Measurements from ENCODE around the gene APOF. TPM values are rescaled to one million over a fixed set of nuclear protein-coding genes. Genes with fewer than 3 reads are reported as not detected.

APOF gene
- total and polyA plus RNA-seq, 9 of the 15 experiments (the other 6 are each of a cell fraction or from before 2014, with no cell fraction given): 0.09 to 0.15 (median 0.12) TPM; not detected in 5

DNA sequence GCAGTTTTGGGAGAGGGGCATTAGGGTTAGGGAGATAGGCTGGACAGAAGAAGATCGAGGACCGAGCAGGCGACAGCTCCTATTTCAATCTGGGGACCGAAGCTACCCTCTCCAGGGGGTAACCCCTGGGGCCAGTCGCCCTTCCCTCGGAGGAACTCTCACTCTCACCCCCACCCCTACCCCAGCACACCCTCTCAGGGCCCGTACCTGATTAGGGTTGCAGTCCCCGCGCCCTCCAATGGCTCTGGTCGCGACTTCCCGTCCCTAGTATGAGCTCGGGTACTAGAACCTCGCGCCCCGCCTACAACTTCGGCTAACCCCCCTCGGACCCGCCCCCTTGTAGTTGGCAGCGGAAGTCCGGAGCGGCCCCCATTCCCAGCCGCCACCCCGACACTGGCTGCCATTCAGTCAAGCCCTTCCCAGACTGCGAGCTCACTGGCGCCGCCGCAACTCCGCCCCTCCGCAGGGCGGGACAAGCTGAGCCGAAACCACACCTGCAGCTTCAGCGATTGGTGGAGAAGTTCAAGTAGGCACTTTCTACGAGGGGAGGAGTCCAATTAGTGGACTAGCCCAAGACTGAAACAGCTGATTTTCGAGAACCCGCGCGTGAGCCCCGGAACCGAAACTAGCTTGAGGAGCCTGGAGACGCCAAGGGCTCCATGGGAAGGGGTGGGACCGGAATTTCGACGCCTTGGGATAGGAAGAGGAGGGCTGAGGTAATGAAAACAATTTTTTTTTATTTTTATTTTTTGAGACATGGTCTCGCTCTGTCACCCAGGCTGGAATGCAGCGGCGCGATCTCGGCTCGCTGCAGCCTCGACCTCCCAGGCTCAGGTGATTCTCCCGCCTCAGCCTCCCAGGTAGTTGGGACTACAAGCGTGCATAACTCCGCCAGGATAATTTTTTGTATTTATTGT is 2.5 kb downstream of the APOF start, which contains the start of gene STAT2 (continued):
- TF ChIP-seq MNT (conservative IDR thresholded peaks at IDR 0.05): peak; percentile 81 to 88
- TF ChIP-seq MED1 (CRISPR knock-in tag; IDR thresholded peaks at IDR 0.05; ENCODE audit: borderline replicate concordance): no peak
- peak in 1 of 2 experiments; percentile 25; a peak in 1 of 4 replicates for TF ChIP-seq ZNF639 (CRISPR knock-in tag; conservative IDR thresholded peaks at IDR 0.05 in 1 of 2, IDR thresholded peaks at IDR 0.05 in 1 of 2)
- TF ChIP-seq, protein P1, sequence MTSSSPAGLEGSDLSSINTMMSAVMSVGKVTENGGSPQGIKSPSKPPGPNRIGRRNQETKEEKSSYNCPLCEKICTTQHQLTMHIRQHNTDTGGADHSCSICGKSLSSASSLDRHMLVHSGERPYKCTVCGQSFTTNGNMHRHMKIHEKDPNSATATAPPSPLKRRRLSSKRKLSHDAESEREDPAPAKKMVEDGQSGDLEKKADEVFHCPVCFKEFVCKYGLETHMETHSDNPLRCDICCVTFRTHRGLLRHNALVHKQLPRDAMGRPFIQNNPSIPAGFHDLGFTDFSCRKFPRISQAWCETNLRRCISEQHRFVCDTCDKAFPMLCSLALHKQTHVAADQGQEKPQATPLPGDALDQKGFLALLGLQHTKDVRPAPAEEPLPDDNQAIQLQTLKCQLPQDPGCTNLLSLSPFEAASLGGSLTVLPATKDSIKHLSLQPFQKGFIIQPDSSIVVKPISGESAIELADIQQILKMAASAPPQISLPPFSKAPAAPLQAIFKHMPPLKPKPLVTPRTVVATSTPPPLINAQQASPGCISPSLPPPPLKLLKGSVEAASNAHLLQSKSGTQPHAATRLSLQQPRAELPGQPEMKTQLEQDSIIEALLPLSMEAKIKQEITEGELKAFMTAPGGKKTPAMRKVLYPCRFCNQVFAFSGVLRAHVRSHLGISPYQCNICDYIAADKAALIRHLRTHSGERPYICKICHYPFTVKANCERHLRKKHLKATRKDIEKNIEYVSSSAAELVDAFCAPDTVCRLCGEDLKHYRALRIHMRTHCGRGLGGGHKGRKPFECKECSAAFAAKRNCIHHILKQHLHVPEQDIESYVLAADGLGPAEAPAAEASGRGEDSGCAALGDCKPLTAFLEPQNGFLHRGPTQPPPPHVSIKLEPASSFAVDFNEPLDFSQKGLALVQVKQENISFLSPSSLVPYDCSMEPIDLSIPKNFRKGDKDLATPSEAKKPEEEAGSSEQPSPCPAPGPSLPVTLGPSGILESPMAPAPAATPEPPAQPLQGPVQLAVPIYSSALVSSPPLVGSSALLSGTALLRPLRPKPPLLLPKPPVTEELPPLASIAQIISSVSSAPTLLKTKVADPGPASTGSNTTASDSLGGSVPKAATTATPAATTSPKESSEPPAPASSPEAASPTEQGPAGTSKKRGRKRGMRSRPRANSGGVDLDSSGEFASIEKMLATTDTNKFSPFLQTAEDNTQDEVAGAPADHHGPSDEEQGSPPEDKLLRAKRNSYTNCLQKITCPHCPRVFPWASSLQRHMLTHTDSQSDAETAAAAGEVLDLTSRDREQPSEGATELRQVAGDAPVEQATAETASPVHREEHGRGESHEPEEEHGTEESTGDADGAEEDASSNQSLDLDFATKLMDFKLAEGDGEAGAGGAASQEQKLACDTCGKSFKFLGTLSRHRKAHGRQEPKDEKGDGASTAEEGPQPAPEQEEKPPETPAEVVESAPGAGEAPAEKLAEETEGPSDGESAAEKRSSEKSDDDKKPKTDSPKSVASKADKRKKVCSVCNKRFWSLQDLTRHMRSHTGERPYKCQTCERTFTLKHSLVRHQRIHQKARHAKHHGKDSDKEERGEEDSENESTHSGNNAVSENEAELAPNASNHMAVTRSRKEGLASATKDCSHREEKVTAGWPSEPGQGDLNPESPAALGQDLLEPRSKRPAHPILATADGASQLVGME (CRISPR knock-in tag; IDR thresholded peaks at IDR 0.05): no peak
- no peak for TF ChIP-seq DDX20 (tag; IDR thresholded peaks at IDR 0.05; ENCODE audit: low read depth)
- TF ChIP-seq CBFB (CRISPR knock-in tag; IDR thresholded peaks at IDR 0.05): no peak
- TF ChIP-seq HDGF (IDR thresholded peaks at IDR 0.05): 0 out of 2 replicates have a peak, but pooled peaks have one; percentile 40
- TF ChIP-seq HNRNPH1 (optimal IDR thresholded peaks at IDR 0.05; ENCODE audit: low read depth, low read length): no peak
- peak; percentile 78 for TF ChIP-seq ZNF384 (IDR thresholded peaks at IDR 0.05; ENCODE audit: low read depth, low read length)
- no peak for TF ChIP-seq TCF15 (CRISPR knock-in tag; IDR thresholded peaks at IDR 0.05)
- TF ChIP-seq JUNB (CRISPR knock-in tag; conservative IDR thresholded peaks at IDR 0.05): no peak
- TF ChIP-seq, protein P2, sequence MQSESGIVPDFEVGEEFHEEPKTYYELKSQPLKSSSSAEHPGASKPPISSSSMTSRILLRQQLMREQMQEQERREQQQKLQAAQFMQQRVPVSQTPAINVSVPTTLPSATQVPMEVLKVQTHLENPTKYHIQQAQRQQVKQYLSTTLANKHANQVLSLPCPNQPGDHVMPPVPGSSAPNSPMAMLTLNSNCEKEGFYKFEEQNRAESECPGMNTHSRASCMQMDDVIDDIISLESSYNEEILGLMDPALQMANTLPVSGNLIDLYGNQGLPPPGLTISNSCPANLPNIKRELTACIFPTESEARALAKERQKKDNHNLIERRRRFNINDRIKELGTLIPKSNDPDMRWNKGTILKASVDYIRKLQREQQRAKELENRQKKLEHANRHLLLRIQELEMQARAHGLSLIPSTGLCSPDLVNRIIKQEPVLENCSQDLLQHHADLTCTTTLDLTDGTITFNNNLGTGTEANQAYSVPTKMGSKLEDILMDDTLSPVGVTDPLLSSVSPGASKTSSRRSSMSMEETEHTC (IDR thresholded peaks at IDR 0.05): no peak
- peak; percentile 54; the same call in 1 of the 2 replicates for TF ChIP-seq FOXM1 (IDR thresholded peaks at IDR 0.05; ENCODE audit: low read depth)
- no peak for TF ChIP-seq FOXM1 (CRISPR knock-in tag; IDR thresholded peaks at IDR 0.05; ENCODE audit: low read depth)
- TF ChIP-seq TRIM28 (IDR thresholded peaks at IDR 0.05): no peak
- TF ChIP-seq RFX7 (CRISPR knock-in tag; IDR thresholded peaks at IDR 0.05): no peak

Data from K562 (cell line).